ENCODE results near the gene WBP2.

DNA sequence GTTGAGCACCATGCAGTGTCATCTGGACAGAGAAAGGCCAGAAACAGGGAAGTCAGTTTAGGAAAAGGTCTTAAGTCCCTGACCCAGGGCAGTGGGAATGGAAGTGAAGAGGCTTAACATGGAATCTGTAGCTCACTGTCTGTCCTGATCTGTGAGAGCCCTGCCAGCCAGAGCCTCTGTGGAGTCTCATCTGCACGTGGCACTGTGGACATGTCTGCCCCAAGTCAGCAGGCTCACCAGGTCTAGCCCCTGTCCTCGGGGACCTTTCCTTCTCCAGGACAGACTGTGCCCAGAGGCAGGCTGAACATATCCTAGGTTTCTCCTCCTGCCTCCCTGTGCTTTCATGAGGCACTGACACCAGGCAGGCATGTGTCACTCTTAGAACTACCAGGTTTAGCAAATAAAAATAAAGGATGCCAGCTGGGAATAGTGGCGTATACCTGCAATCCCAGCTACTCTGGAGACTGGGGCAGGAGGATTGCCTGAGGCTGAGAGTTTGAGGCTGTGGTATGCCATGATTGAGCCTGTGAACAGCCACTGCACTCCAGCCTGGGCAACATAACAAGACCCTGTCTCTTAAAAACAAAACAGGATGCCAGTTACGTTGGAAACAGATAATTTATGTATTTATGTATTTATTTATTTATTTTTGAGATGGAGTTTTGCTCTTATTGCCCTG is 48.2 kb downstream of the WBP2 start:
- TF ChIP-seq, protein P1, sequence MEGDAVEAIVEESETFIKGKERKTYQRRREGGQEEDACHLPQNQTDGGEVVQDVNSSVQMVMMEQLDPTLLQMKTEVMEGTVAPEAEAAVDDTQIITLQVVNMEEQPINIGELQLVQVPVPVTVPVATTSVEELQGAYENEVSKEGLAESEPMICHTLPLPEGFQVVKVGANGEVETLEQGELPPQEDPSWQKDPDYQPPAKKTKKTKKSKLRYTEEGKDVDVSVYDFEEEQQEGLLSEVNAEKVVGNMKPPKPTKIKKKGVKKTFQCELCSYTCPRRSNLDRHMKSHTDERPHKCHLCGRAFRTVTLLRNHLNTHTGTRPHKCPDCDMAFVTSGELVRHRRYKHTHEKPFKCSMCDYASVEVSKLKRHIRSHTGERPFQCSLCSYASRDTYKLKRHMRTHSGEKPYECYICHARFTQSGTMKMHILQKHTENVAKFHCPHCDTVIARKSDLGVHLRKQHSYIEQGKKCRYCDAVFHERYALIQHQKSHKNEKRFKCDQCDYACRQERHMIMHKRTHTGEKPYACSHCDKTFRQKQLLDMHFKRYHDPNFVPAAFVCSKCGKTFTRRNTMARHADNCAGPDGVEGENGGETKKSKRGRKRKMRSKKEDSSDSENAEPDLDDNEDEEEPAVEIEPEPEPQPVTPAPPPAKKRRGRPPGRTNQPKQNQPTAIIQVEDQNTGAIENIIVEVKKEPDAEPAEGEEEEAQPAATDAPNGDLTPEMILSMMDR (IDR thresholded peaks at IDR 0.05; ENCODE audit: insufficient read depth, low read depth, low read length), result no peak
- no peak for TF ChIP-seq EZH2 (IDR thresholded peaks at IDR 0.05; ENCODE audit: insufficient read depth, low read length)
